ENCODE data around the gene BMPR1A.

- TF ChIP-seq POLR2AphosphoS5 (IDR thresholded peaks at IDR 0.05; ENCODE audit: low read depth): no peak
- TF ChIP-seq, protein P1, sequence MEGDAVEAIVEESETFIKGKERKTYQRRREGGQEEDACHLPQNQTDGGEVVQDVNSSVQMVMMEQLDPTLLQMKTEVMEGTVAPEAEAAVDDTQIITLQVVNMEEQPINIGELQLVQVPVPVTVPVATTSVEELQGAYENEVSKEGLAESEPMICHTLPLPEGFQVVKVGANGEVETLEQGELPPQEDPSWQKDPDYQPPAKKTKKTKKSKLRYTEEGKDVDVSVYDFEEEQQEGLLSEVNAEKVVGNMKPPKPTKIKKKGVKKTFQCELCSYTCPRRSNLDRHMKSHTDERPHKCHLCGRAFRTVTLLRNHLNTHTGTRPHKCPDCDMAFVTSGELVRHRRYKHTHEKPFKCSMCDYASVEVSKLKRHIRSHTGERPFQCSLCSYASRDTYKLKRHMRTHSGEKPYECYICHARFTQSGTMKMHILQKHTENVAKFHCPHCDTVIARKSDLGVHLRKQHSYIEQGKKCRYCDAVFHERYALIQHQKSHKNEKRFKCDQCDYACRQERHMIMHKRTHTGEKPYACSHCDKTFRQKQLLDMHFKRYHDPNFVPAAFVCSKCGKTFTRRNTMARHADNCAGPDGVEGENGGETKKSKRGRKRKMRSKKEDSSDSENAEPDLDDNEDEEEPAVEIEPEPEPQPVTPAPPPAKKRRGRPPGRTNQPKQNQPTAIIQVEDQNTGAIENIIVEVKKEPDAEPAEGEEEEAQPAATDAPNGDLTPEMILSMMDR (IDR thresholded peaks at IDR 0.05; ENCODE audit: insufficient read depth, low read length): no peak
Observed at GRCh38 chr10:86846088-86846487, 89.7 kb downstream of the BMPR1A start.
